Suppressor macrophage (primary cell): ENCODE results near the gene RAET1G.
"Not testable (repeated sequence)": the region's sequence is repeated elsewhere in the genome, so short reads cannot be mapped to it uniquely, and the experiment has no call there.

Experiments used
- DNase-seq, 4 experiments: peaks; one replicate each; pipeline ENCODE4 v3.0.0-alpha.2; 2020 to 2022

RAET1G gene

DNA sequence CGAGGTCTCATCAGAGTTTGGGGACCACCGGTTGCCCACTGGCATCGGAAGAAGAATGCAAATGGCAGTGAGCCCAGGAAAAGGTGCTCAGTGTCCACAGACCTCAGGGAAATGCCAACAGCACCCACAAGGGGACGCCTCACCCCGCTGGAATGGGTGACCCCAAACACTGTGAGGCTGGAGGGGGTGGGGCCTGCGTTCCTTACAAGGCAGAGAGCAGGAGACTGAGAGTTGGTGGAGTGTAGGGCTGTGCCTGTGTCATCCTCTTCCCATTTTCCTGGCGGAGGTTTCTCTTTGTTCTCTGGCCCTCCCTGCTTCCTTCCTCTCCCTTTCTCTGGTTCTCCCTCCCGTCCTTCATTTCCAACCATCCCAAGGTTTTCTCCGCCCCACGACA lies 31.0 kb upstream of the RAET1G start:
- DNase-seq, result not testable (repeated sequence)

GRCh38 chr6:149953390-149953789 lies 30.5 kb upstream of the RAET1G start:
- DNase-seq, result not testable (repeated sequence)

- DNase-seq, result no peak
Observed at GRCh38 chr6:149951626-149952025, 28.7 kb upstream of the RAET1G start.

DNA sequence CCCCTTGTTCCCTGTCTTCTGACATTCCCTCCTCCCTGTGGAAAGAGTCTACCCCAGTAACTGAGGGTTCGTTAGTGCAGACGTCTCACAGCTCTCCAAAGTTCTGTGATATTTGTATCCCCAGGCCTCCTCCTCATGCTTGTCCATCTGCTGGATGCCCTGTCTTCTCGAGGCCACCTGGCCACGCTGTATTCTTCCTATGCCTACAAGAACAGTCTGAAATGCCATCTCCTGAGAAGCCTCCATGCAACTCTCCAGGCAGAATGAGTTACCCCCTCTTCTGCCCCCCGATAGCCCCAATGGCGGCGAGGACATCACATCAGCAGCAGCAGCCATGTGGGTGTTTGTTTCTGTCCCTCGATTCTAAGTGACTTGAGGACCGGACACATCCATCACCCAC lies 28.2 kb upstream of the RAET1G start:
- no peak for DNase-seq

DNA sequence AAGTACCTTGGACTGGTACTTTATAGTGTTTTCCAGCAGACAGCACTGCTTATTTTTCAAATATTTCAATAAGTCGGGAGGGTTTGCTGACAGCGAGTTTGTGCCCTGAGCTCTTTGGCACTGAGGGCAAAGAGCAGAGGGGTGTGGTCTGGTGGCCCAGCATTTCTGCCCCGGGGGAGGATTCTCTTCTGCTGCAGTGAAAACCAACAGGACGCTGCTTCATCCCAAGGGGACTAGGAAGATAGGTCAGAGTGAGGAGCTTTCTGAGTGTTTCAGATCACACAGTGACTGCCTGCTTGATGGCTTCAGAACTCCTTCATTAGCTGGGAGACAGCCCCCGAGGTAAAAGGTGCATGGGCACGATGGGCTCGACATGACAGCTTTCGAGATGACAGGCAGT lies 27.5 kb upstream of the RAET1G start:
- DNase-seq, result no peak

- no peak for DNase-seq
Observed at GRCh38 chr6:149948616-149949015, 25.7 kb upstream of the RAET1G start.

DNA sequence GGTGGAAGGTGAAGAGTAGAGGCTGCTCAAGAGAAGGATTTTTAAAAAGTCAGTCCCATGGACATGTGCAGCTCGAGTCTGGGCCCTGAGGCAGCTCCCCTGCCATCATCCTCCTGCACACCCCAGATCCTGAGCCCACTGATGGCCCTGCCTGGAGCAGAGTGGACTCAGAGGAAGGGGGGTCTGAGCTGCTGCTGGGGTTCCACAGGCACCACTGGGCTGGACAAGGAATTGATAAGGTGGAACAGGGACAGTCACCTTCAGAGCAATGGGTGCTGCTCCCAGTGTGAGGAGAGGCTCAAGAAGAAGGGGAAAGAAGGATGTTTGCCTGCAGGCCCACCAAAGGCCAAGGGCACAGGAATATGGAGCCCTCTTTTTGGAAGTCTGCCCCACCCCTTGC lies 25.1 kb upstream of the RAET1G start:
- no peak for DNase-seq

GRCh38 chr6:149947533-149947932 lies 24.6 kb upstream of the RAET1G start:
- not testable (repeated sequence) for DNase-seq

DNA sequence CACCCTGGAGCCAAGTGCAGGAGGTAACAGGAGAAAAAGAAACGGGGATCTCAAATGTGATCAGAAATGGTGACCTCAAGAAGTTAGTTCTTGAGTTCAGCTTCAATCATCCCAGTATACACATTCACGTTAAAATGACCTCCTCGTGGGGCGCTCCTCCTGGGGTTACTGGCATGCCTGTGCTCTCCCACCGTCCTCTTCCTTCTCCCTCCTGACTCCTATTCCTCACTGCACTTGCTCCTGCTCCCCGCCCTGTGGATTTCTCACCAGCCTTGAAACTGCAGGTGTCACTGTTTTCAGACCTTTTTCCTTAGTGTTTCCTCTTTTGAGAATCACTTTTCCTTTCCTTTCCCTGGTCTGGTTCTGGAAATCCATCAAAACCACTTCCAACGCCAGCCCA lies 23.7 kb upstream of the RAET1G start:
- not testable (repeated sequence) for DNase-seq

DNA sequence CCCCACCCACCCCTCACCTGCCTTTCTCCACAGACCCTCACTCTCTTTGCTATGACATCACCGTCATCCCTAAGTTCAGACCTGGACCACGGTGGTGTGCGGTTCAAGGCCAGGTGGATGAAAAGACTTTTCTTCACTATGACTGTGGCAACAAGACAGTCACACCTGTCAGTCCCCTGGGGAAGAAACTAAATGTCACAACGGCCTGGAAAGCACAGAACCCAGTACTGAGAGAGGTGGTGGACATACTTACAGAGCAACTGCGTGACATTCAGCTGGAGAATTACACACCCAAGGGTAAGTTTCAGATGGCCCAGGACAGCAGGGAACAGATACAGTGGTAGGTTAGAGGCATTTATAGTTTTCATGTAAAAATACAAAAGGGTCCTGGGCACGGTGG lies 22.4 kb upstream of the RAET1G start:
- not testable (repeated sequence) for DNase-seq

- DNase-seq, result not testable (repeated sequence)
Observed at GRCh38 chr6:149943321-149943720, 20.4 kb upstream of the RAET1G start.

GRCh38 chr6:149942461-149942829 lies 19.5 kb upstream of the RAET1G start:
- DNase-seq, result no peak

DNA sequence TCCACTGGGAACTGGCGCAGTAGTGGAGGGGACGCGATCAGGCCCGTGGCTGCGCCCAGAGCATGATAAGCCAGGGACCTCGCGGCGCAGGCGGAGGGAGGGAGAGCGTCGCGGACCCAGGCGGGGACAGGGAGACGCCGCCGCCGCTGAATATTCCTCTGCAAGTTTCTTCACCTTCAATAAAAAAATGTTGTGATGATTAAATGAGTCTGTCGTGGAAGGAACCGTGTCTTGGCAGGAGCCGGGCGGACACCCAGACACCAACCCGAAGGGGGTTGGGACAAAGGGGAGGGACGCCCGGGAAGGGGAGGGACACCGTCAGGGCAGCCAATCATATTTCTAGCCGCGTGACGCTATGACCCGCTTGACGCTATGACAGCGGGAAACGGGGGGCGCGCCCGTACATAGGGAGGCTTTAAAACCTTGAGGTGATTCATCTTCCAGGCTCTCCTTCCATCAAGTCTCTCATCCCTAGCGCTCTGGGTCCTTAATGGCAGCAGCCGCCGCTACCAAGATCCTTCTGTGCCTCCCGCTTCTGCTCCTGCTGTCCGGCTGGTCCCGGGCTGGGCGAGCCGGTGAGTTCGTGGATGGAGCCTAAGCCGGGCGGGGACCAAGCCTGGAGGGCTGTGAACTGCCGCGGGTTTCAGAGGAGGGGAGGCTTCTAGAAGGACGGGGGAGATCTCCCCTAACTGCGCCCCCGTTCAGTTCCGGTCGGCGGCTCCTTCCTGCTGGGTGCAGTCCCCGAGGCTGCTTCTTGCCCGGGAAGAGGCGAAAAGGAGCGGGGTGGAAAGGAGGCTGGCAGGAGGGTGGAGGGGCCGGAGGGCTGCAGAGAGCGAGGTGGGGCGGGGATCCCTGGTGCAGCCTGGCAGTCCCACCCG lies 18.9 kb upstream of the RAET1G start, which contains the start of gene ULBP2:
Gene ULBP2 (plus strand): TSS at position 432 of the 878 bp plus-strand sequence. CDS start 59 bp downstream, at position 491.
- DNase-seq, result peak; percentile 87 to 93 (median 91)

GRCh38 chr6:149940672-149940982 lies 17.7 kb upstream of the RAET1G start:
- DNase-seq, result no peak

DNA sequence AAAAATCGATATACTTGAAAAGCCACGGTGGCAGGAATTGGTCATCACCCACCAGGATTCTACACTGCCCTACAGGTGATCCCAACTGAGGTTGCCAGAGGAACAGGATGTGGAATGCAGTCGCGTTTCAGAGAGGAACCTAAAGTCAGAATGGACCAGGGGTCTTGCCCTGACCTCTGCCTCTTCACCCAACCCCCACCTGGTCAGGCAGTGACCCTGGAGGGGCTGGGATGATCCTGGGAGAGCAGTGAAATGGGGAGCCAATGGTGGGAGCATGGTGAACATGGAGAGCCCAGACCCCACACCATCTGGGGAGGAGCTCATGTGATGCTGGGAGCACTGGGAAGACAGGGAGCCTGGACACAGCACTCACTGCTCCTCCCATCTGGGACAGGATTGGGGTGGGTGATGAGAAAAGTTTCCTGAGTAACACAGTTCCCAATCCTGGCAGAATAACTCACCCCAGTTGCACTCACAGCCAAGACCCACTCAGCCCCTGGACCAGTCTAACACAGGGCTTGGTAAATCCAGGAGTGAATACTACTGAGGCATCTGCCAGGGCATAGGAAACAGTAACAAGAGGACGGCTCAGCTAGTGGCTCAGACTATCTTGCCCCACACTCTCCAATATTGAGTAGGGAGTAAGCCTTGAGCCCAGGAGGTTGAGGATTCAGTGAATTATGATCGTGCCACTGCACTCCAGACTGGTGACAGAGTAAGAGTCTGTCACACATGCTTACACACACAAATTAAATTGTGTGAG lies 17.2 kb upstream of the RAET1G start:
- no peak for DNase-seq

DNA sequence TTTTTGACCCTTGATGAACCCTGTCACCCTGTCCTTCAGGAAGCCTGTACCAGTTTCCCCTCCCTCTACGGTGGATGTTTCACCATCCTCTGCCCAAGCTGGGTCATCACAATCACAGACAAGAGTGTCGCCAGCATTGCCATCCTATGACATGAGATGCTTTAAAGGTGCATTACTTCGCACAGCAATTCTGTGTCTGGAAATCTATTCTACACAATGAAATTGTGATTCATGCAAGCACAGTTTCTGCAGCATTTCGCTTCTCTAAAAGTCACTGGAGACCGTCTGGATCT lies 16.4 kb upstream of the RAET1G start:
- DNase-seq, result no peak

- DNase-seq, result peak in 2 of 4 experiments; percentile 22 to 32
Observed at GRCh38 chr6:149938571-149939355, 15.8 kb upstream of the RAET1G start.

DNA sequence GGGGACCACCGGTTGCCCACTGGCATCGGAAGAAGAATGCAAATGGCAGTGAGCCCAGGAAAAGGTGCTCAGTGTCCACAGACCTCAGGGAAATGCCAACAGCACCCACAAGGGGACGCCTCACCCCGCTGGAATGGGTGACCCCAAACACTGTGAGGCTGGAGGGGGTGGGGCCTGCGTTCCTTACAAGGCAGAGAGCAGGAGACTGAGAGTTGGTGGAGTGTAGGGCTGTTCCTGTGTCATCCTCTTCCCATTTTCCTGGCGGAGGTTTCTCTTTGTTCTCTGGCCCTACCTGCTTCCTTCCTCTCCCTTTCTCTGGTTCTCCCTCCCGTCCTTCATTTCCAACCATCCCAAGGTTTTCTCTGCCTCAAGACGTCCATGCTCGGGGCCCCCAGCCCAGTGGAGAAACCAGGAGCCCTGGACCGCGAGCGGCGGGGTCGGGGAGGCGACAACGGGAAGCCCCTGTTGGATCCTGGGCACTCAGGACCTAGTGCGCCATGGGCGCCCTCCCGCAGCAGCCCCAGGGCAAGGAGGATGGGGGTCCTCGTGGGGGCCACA lies 15.2 kb upstream of the RAET1G start:
- not testable (repeated sequence) for DNase-seq

DNA sequence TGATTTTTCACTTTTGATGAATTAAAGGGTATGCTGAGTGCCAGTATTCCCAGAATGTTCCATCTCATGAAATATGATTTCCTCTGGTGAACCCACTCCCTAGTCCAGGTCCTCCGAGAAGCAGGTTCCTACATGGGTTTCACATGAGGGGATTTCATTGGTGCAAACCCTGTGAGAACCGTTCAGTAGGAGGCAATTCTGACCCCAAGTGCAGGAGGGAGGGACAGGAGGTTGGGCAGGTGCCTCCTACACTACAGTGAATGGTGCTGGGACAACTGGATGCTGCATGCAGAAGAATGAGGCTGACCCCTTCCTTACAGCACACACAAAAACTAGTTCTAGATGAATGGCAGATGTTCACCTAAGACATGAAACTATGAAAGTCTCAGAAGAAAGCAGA lies 13.8 kb upstream of the RAET1G start:
- no peak for DNase-seq

DNA sequence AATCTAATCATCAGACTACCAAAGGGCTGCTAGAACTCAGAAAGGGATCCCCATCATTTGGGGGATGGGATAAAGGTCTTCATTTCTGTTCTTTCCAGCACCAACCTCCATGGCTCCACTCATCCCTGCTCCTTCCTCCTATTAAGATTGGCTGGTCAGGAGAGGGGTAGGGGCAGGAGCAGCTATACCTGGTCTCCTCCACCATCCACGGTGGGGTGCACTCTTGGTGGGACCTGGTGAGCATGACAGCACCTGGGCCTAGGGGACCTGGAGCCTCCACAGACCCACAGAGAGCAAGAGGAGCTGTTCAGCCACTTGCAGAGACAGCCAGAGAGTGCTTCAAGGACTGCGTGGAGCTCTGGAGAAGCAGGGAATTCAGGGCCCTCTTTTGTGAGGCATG lies 12.7 kb upstream of the RAET1G start:
- DNase-seq, result no peak

DNA sequence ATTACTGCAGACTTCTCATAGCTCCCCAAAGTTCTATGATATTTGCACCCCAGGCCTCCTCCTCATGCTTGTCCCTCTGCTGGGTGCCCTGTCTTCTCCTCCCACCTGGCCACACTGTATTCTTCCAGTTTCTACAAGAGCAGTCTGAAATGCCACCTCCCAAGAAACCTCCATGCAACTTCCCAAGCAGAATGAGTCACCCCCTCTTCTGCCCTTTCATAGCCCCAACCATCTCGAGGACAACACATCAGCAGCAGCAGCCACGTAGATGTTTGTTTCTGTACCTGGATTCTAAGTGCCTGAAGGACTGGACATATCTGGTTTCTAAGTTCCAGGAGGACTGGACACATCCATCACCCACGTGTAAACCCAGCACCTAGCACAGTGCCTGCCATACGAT lies 12.3 kb upstream of the RAET1G start:
- no peak for DNase-seq

GRCh38 chr6:149934249-149935156 lies 11.6 kb upstream of the RAET1G start:
- DNase-seq, result peak; percentile 76 to 90 (median 84)
